PFSK-1 (cell line): ENCODE data around the gene LSP1.
A peak's percentile ranks its signal among the peaks of the same experiment; 100 is the strongest.

Experiments
- FOXP2 ChIP-seq: optimal IDR thresholded peaks from 2 replicates; pipeline ENCODE3; 2011; ENCODE audit warnings: borderline replicate concordance, control low read depth, inconsistent platforms; ENCODE audit not compliant: insufficient read depth; ENCODE audit errors: extremely low read length, extremely low read depth
- POLR2AphosphoS5 ChIP-seq: IDR thresholded peaks from 2 replicates; pipeline ENCODE4 v1.6.1; 2012; ENCODE audit warnings: low read depth, mild to moderate bottlenecking, control low read depth, low read length, moderate library complexity
- SIN3A ChIP-seq: IDR thresholded peaks from 2 replicates; pipeline ENCODE4 v1.6.1; 2012; ENCODE audit warnings: mild to moderate bottlenecking, low read length, moderate library complexity, borderline replicate concordance; ENCODE audit not compliant: insufficient read depth
- TAF1 ChIP-seq: IDR thresholded peaks from 2 replicates; pipeline ENCODE4 v1.6.1; 2012; ENCODE audit warnings: low read length, control low read depth, borderline replicate concordance; ENCODE audit not compliant: insufficient read depth
- TF ChIP-seq, protein P1 (sequence below), 2 experiments: IDR thresholded peaks; 2 replicates each; pipeline versions ENCODE4 v1.6.1 to v1.8.0; 2011 to 2012; ENCODE audit warnings: low read depth in 2 of 2, low read length in 2 of 2, control low read depth in 1 of 2, inconsistent platforms in 1 of 2, mild to moderate bottlenecking in 1 of 2, moderate library complexity in 1 of 2; ENCODE audit not compliant: insufficient read depth in 1 of 2

LSP1 gene

GRCh38 chr11:1890856-1891830 is 38.3 kb downstream of the LSP1 start:
- TF ChIP-seq SIN3A (no peak), TAF1 (no peak), POLR2AphosphoS5 (peak; percentile 17; the same call in 1 of the 2 replicates)

DNA sequence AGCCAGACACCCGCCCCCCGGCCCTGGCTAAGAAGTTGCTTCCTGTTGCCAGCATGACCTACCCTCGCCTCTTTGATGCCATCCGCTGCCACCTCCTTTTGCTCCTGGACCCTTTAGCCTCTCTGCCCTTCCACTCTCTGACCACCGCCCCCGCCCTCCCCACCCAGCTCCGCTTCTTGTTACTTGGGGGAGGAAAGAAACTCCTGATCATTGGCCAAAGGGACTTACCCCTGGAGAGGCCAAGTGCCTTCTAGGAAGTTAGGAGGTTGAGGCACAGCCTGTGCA is 38.9 kb downstream of the LSP1 start, which contains the start of gene PRR33:
Gene PRR33, minus strand, starts transcription at position 65 of the 285 bp plus-strand sequence. CDS start 1,311 bp downstream, outside the sequence.
- TF ChIP-seq TAF1: no peak
- no peak for TF ChIP-seq SIN3A
- TF ChIP-seq, protein P1, sequence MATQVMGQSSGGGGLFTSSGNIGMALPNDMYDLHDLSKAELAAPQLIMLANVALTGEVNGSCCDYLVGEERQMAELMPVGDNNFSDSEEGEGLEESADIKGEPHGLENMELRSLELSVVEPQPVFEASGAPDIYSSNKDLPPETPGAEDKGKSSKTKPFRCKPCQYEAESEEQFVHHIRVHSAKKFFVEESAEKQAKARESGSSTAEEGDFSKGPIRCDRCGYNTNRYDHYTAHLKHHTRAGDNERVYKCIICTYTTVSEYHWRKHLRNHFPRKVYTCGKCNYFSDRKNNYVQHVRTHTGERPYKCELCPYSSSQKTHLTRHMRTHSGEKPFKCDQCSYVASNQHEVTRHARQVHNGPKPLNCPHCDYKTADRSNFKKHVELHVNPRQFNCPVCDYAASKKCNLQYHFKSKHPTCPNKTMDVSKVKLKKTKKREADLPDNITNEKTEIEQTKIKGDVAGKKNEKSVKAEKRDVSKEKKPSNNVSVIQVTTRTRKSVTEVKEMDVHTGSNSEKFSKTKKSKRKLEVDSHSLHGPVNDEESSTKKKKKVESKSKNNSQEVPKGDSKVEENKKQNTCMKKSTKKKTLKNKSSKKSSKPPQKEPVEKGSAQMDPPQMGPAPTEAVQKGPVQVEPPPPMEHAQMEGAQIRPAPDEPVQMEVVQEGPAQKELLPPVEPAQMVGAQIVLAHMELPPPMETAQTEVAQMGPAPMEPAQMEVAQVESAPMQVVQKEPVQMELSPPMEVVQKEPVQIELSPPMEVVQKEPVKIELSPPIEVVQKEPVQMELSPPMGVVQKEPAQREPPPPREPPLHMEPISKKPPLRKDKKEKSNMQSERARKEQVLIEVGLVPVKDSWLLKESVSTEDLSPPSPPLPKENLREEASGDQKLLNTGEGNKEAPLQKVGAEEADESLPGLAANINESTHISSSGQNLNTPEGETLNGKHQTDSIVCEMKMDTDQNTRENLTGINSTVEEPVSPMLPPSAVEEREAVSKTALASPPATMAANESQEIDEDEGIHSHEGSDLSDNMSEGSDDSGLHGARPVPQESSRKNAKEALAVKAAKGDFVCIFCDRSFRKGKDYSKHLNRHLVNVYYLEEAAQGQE (IDR thresholded peaks at IDR 0.05; ENCODE audit: insufficient read depth in 1 of 2, low read depth in 2 of 2, low read length in 2 of 2): no peak
- TF ChIP-seq POLR2AphosphoS5: no peak
- no peak for TF ChIP-seq FOXP2

DNA sequence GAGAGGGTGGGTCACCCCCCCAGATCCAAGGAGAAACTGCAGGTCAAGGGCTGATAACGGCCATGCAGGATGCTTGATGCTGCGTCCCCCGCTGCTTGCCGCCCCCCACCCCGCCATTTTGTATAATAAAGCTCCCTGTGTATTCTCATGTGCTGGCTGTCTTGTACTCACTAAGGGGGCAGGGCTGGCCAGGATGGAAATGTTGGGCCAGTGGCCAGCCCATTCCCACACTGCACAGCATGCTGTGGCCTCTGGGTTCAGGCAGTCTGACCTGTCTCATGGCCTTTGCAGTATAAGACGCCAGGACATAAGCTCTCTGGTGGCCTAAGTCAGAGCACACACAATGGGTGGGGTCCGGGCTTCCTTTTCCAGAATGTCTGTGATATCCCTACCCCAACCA is 39.2 kb downstream of the LSP1 start:
- no peak for TF ChIP-seq FOXP2
- TF ChIP-seq SIN3A: no peak
- no peak for TF ChIP-seq POLR2AphosphoS5
- TF ChIP-seq, protein P1 (IDR thresholded peaks at IDR 0.05; ENCODE audit: insufficient read depth in 1 of 2, low read depth in 2 of 2, low read length in 2 of 2): no peak
- TF ChIP-seq TAF1: no peak

GRCh38 chr11:1892558-1892957 is 39.7 kb downstream of the LSP1 start:
- TF ChIP-seq, protein P1 (IDR thresholded peaks at IDR 0.05; ENCODE audit: insufficient read depth in 1 of 2, low read depth in 2 of 2, low read length in 2 of 2): no peak
- TF ChIP-seq FOXP2 (no peak), POLR2AphosphoS5 (no peak; the same call in 1 of the 2 replicates), TAF1 (no peak), SIN3A (no peak)

- TF ChIP-seq, protein P1 (IDR thresholded peaks at IDR 0.05; ENCODE audit: insufficient read depth in 1 of 2, low read depth in 2 of 2, low read length in 2 of 2): no peak
- TF ChIP-seq FOXP2 (no peak), POLR2AphosphoS5 (no peak), SIN3A (no peak), TAF1 (no peak)
Measured at GRCh38 chr11:1893581-1894359, 40.9 kb downstream of the LSP1 start.
